IPS-18a (cell line): ENCODE measurements around the gene IFT122.
"Not testable (repeated sequence)": the region's sequence is repeated elsewhere in the genome, so short reads cannot be mapped to it uniquely, and the experiment has no call there.

ENCODE experiments used
- H3K27ac ChIP-seq: one replicate; pipeline ENCODE4 v1.5.1; 2013; ENCODE audit warnings: low read length
- H3K27me3 ChIP-seq: one replicate; pipeline ENCODE4 v1.6.1; 2013; ENCODE audit warnings: mild to moderate bottlenecking, low read length; ENCODE audit not compliant: control insufficient read depth, insufficient read depth
- H3K36me3 ChIP-seq: one replicate; pipeline ENCODE4 v1.6.1; 2013; ENCODE audit warnings: low read depth, low read length; ENCODE audit not compliant: control insufficient read depth
- H3K4me1 ChIP-seq: one replicate; pipeline ENCODE4 v1.6.1; 2013; ENCODE audit warnings: low read depth, low read length; ENCODE audit not compliant: control insufficient read depth
- H3K4me3 ChIP-seq: one replicate; pipeline ENCODE4 v1.5.1; 2013; ENCODE audit warnings: low read length
- H3K9ac ChIP-seq: one replicate; pipeline ENCODE4 v1.6.1; 2013; ENCODE audit warnings: mild to moderate bottlenecking, low read length, moderate library complexity
- H3K9me3 ChIP-seq: one replicate; pipeline ENCODE4 v1.6.1; 2013; ENCODE audit warnings: low read depth, low read length; ENCODE audit not compliant: control insufficient read depth

The IFT122 gene

GRCh38 chr3:129476586-129476985 is 36.6 kb downstream of the IFT122 start:
- Histone ChIP-seq H3K27ac (no peak overlapping the region), H3K4me1 (no peaks in the 10 kb centered on the region), H3K36me3 (peaks cover 27% of the 10 kb centered on the region), H3K9me3 (no peaks in the 10 kb centered on the region), H3K4me3 (no peak overlapping the region), H3K27me3 (no peaks in the 10 kb centered on the region), H3K9ac (no peak overlapping the region)

- H3K4me1 ChIP-seq, H3K9me3 ChIP-seq, H3K9ac ChIP-seq, H3K27ac ChIP-seq, H3K27me3 ChIP-seq, H3K4me3 ChIP-seq: not testable (repeated sequence)
- peaks cover 26% of the 10 kb centered on the region for H3K36me3 ChIP-seq
Measured at GRCh38 chr3:129481225-129481765, 41.3 kb downstream of the IFT122 start.

- Histone ChIP-seq H3K36me3 (peaks cover 23% of the 10 kb centered on the region), H3K27me3 (no peaks in the 10 kb centered on the region), H3K4me3 (no peak overlapping the region), H3K27ac (no peak overlapping the region), H3K9ac (no peak overlapping the region), H3K4me1 (peaks cover 12% of the 10 kb centered on the region), H3K9me3 (no peaks in the 10 kb centered on the region)
Measured at GRCh38 chr3:129481766-129482332, 41.8 kb downstream of the IFT122 start.

- H3K36me3 ChIP-seq = peaks cover 19% of the 10 kb centered on the region
Measured at GRCh38 chr3:129482721-129483120, 42.7 kb downstream of the IFT122 start.

GRCh38 chr3:129483870-129484269 is 43.8 kb downstream of the IFT122 start:
- Histone ChIP-seq H3K9me3 (no peaks in the 10 kb centered on the region), H3K27ac (no peak overlapping the region)

More at GRCh38 chr3:129482721-129483120, 42.7 kb downstream of the IFT122 start:
- Histone ChIP-seq H3K4me1 (peaks cover 12% of the 10 kb centered on the region), H3K27me3 (no peaks in the 10 kb centered on the region), H3K27ac (no peak overlapping the region), H3K4me3 (no peak overlapping the region), H3K9me3 (no peaks in the 10 kb centered on the region), H3K9ac (no peak overlapping the region)

GRCh38 chr3:129485146-129485545 is 45.1 kb downstream of the IFT122 start:
- not testable (repeated sequence) for H3K4me3 ChIP-seq, H3K9ac ChIP-seq, H3K36me3 ChIP-seq, H3K27me3 ChIP-seq, H3K27ac ChIP-seq, H3K9me3 ChIP-seq
- peaks cover 12% of the 10 kb centered on the region for H3K4me1 ChIP-seq

More at GRCh38 chr3:129483870-129484269, 43.8 kb downstream of the IFT122 start:
- Histone ChIP-seq H3K4me3 (no peak overlapping the region), H3K27me3 (no peaks in the 10 kb centered on the region), H3K36me3 (peaks cover 10% of the 10 kb centered on the region), H3K4me1 (peaks cover 12% of the 10 kb centered on the region), H3K9ac (no peak overlapping the region)

- no peak overlapping the region for H3K4me3 ChIP-seq
- H3K36me3 ChIP-seq = no peaks in the 10 kb centered on the region
- peak overlapping the region; percentile 6 for H3K9ac ChIP-seq
- H3K27me3 ChIP-seq = no peaks in the 10 kb centered on the region
- no peak overlapping the region for H3K27ac ChIP-seq
- H3K4me1 ChIP-seq = peaks cover 12% of the 10 kb centered on the region
- no peaks in the 10 kb centered on the region for H3K9me3 ChIP-seq
Measured at GRCh38 chr3:129485721-129486663, 46.0 kb downstream of the IFT122 start.

- no peaks in the 10 kb centered on the region for H3K36me3 ChIP-seq
- H3K4me1 ChIP-seq = peaks cover 12% of the 10 kb centered on the region
- no peaks in the 10 kb centered on the region for H3K27me3 ChIP-seq
- no peaks in the 10 kb centered on the region for H3K9me3 ChIP-seq
- peak overlapping the region; percentile 6 for H3K9ac ChIP-seq
- no peak overlapping the region for H3K27ac ChIP-seq
- no peak overlapping the region for H3K4me3 ChIP-seq
Measured at GRCh38 chr3:129486664-129487035, 46.6 kb downstream of the IFT122 start.

GRCh38 chr3:129487183-129487867 is 47.3 kb downstream of the IFT122 start:
- H3K36me3 ChIP-seq = no peaks in the 10 kb centered on the region
- peaks cover 12% of the 10 kb centered on the region for H3K4me1 ChIP-seq
- no peak overlapping the region for H3K27ac ChIP-seq
- H3K9me3 ChIP-seq = no peaks in the 10 kb centered on the region
- H3K9ac ChIP-seq = no peak overlapping the region
- H3K27me3 ChIP-seq = no peaks in the 10 kb centered on the region
- H3K4me3 ChIP-seq = no peak overlapping the region

- peaks cover 12% of the 10 kb centered on the region for H3K4me1 ChIP-seq
- not testable (repeated sequence) for H3K27me3 ChIP-seq, H3K4me3 ChIP-seq, H3K9ac ChIP-seq, H3K27ac ChIP-seq, H3K9me3 ChIP-seq, H3K36me3 ChIP-seq
Measured at GRCh38 chr3:129487868-129488335, 47.9 kb downstream of the IFT122 start.

- H3K9ac ChIP-seq = not testable (repeated sequence)
Measured at GRCh38 chr3:129489258-129489657, 49.2 kb downstream of the IFT122 start.

More at GRCh38 chr3:129489258-129489657, 49.2 kb downstream of the IFT122 start:
- not testable (repeated sequence) for H3K27me3 ChIP-seq, H3K4me3 ChIP-seq, H3K9me3 ChIP-seq, H3K27ac ChIP-seq, H3K36me3 ChIP-seq
- H3K4me1 ChIP-seq = peaks cover 12% of the 10 kb centered on the region
